Activated effector memory CD4-positive, alpha-beta T cell treated with Interleukin-2 at 50 U/mL for 16 hours (primary cell): ENCODE data around the gene PLA2G4D.

Source experiments
- DNase-seq: peaks from one replicate; pipeline ENCODE4 v3.0.0-alpha.2; 2020

The PLA2G4D gene

GRCh38 chr15:42048080-42048820, 46.1 kb downstream of the PLA2G4D start:
- no peak for DNase-seq

- DNase-seq, result no peak
These were observed 47.8 kb downstream of the PLA2G4D start for GRCh38 chr15:42046597-42046996.

GRCh38 chr15:42045211-42045615, 49.1 kb downstream of the PLA2G4D start:
- DNase-seq, result no peak

GRCh38 chr15:42042602-42043400, 51.6 kb downstream of the PLA2G4D start:
- DNase-seq, result no peak

- DNase-seq, result no peak
These were observed 56.0 kb downstream of the PLA2G4D start for GRCh38 chr15:42038401-42038800.

GRCh38 chr15:42037656-42038055, 56.7 kb downstream of the PLA2G4D start:
- no peak for DNase-seq

GRCh38 chr15:42036966-42037365, 57.4 kb downstream of the PLA2G4D start:
- DNase-seq, result no peak

- no peak for DNase-seq
These were observed 58.1 kb downstream of the PLA2G4D start for GRCh38 chr15:42036112-42036905.

- DNase-seq, result no peak
These were observed 59.0 kb downstream of the PLA2G4D start for GRCh38 chr15:42035435-42035761.

- DNase-seq, result no peak
These were observed 59.5 kb downstream of the PLA2G4D start for GRCh38 chr15:42034628-42035434.

GRCh38 chr15:42033214-42033873, 61.0 kb downstream of the PLA2G4D start:
- DNase-seq, result no peak

- no peak for DNase-seq
These were observed 61.8 kb downstream of the PLA2G4D start for GRCh38 chr15:42032376-42033213.

- DNase-seq, result no peak
These were observed 63.0 kb downstream of the PLA2G4D start for GRCh38 chr15:42031198-42031915.

- DNase-seq, result no peak
These were observed 66.8 kb downstream of the PLA2G4D start for GRCh38 chr15:42027521-42027920.

GRCh38 chr15:42024303-42024702, 70.1 kb downstream of the PLA2G4D start:
- DNase-seq, result no peak

- no peak for DNase-seq
These were observed 72.8 kb downstream of the PLA2G4D start for GRCh38 chr15:42021593-42021992.

- DNase-seq, result no peak
These were observed 73.6 kb downstream of the PLA2G4D start, which contains the start of gene PLA2G4E for GRCh38 chr15:42020713-42021273. TSS of gene PLA2G4E (minus strand) at chr15:42021042. CDS start at chr15:42021030, 12 bp downstream.

- DNase-seq, result no peak
These were observed 75.8 kb downstream of the PLA2G4D start for GRCh38 chr15:42018306-42019224.
